K562 (cell line): ENCODE data around the gene PABPC1L. TPM values are rescaled to one million over a fixed set of nuclear protein-coding genes. Genes with fewer than 3 reads are reported as not detected.

ENCODE experiments used
- ARID1B ChIP-seq: fragments of 450-650 bp; IDR thresholded peaks from 2 replicates; pipeline ENCODE4 v1.6.1; 2016; ENCODE audit warnings: antibody characterized with exemption, mild to moderate bottlenecking, inconsistent platforms
- DPF2 ChIP-seq: fragments of 450-650 bp; IDR thresholded peaks from 2 replicates; pipeline ENCODE4 v1.6.1; 2016
- ELF4 ChIP-seq: fragments of 450-650 bp; formaldehyde crosslinking; IDR thresholded peaks from 2 replicates; pipeline ENCODE4 v1.4.0; 2022; ENCODE audit warnings: missing genetic modification characterization
- HDAC8 ChIP-seq: fragments of 450-650 bp; IDR thresholded peaks from 2 replicates; pipeline ENCODE4 v1.6.1; 2016; ENCODE audit warnings: mild to moderate bottlenecking, missing genetic modification characterization, moderate library complexity, missing compliant biosample characterization
- HEY1 ChIP-seq: fragments of 250-450 bp; sonication (Bioruptor Pico); IDR thresholded peaks from 2 replicates; pipeline ENCODE4 v1.5.0; 2020; ENCODE audit warnings: mild to moderate bottlenecking, moderate library complexity, borderline replicate concordance
- KDM2B ChIP-seq: fragments of 250-450 bp; sonication (Bioruptor Pico); IDR thresholded peaks from 2 replicates; pipeline ENCODE4 v1.8.0; 2021; ENCODE audit warnings: mild to moderate bottlenecking, moderate library complexity
- NUFIP1 ChIP-seq: fragments of 450-650 bp; IDR thresholded peaks from 2 replicates; pipeline ENCODE4 v1.6.1; 2018; ENCODE audit not compliant: partially characterized antibody
- ZBTB43 ChIP-seq: sonication (generic); formaldehyde crosslinking; IDR thresholded peaks from 2 replicates; pipeline ENCODE4 v1.8.0; 2023; ENCODE audit warnings: mild to moderate bottlenecking, missing genetic modification reagents
- polyA plus RNA-seq, 8 experiments: library from polyadenylated mRNA; depleted of rRNA in 4 of 8; stranded (reverse) in 5 of 8; unstranded in 3 of 8; fragments of >200 nt; fragmentation: Nextera tagmentation in 2 of 8; fragmentation: Illumina TruSeq in 1 of 8; extraction: Ambion mirVana in 2 of 8; extraction: Trizol in 1 of 8; gene quantifications; 2 replicates each; pipeline versions ENCODE4 v1.2.1 to v1.2.3, GENCODE V29; 2011 to 2014; ENCODE audit warnings: inconsistent platforms in 1 of 8, missing spikeins in 1 of 8
- total RNA-seq, 7 experiments: library from RNA; depleted of rRNA in 6 of 7; stranded (reverse); fragments of >200 nt in 6 of 7; fragmentation: Illumina TruSeq in 2 of 7; extraction: Trizol in 2 of 7; gene quantifications; 2 replicates each; pipeline versions ENCODE4 v1.2.1 to v1.2.3, GENCODE V29; 2011 to 2021; ENCODE audit warnings: low replicate concordance in 1 of 7
- TF ChIP-seq, protein P1 (sequence below): fragments of 450-650 bp; formaldehyde crosslinking; IDR thresholded peaks from 2 replicates; pipeline ENCODE4 v1.4.0; 2022; ENCODE audit warnings: missing genetic modification characterization

The PABPC1L gene
- total and polyA plus RNA-seq, 9 of the 15 experiments (the other 6 are each of a cell fraction or from before 2014, with no cell fraction given), result 6.0 to 90.3 (median 15.8) TPM

GRCh38 chr20:44983093-44983674 is 73.3 kb downstream of the PABPC1L start (continued):
- TF ChIP-seq ELF4 (CRISPR knock-in tag) (no peak), ZBTB43 (CRISPR knock-in tag) (no peak), HEY1 (CRISPR knock-in tag) (no peak), HDAC8 (tag) (no peak), DPF2 (0 out of 2 replicates have a peak, but pooled peaks have one; percentile 41), KDM2B (CRISPR knock-in tag) (no peak), NUFIP1 (no peak), ARID1B (peak; percentile 77)
- TF ChIP-seq, protein P1, sequence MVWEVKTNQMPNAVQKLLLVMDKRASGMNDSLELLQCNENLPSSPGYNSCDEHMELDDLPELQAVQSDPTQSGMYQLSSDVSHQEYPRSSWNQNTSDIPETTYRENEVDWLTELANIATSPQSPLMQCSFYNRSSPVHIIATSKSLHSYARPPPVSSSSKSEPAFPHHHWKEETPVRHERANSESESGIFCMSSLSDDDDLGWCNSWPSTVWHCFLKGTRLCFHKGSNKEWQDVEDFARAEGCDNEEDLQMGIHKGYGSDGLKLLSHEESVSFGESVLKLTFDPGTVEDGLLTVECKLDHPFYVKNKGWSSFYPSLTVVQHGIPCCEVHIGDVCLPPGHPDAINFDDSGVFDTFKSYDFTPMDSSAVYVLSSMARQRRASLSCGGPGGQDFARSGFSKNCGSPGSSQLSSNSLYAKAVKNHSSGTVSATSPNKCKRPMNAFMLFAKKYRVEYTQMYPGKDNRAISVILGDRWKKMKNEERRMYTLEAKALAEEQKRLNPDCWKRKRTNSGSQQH (CRISPR knock-in tag), result no peak
